ENCODE results near the gene THBS3.

- TF ChIP-seq TARDBP (IDR thresholded peaks at IDR 0.05), result no peak
- no peak for TF ChIP-seq SP1 (IDR thresholded peaks at IDR 0.05)
Measured at GRCh38 chr1:155187456-155187891, 20.2 kb downstream of the THBS3 start.

Data from HEK293T (cell line).